Lung (tissue), 12 donors: ENCODE results near the gene MAST2. TPM values are rescaled to one million over a fixed set of nuclear protein-coding genes. Genes with fewer than 3 reads are reported as not detected.

ENCODE experiments used
- ATAC-seq: fragments of 200-7000 bp; cut with Tn5 transposase; one replicate; pipeline ENCODE4 v1.9.1; 2020; ENCODE audit warnings: moderate number of reproducible peaks; ENCODE audit not compliant: insufficient read depth, low FRiP score
- DNase-seq, 3 donors: peaks; one replicate each; pipeline ENCODE4 v3.0.0-alpha.2; 2013 to 2017
- H3K27ac ChIP-seq, 2 donors: one replicate each; pipeline ENCODE4 v1.5.1; 2013; ENCODE audit warnings: mild to moderate bottlenecking in 2 of 2, moderate library complexity in 2 of 2, control low read depth in 1 of 2, inconsistent platforms in 1 of 2, low read depth in 1 of 2, low read length in 1 of 2
- H3K27me3 ChIP-seq, 3 donors: one replicate each; pipeline ENCODE4 v1.5.1; 2013; ENCODE audit warnings: low read length in 2 of 3; ENCODE audit not compliant: control insufficient read depth in 3 of 3, insufficient read depth in 3 of 3
- H3K36me3 ChIP-seq, 4 donors: one replicate each; pipeline ENCODE4 v1.5.1; 2013; ENCODE audit warnings: low read length in 4 of 4, mild to moderate bottlenecking in 1 of 4, moderate library complexity in 1 of 4; ENCODE audit not compliant: control insufficient read depth in 4 of 4, insufficient read depth in 4 of 4
- H3K4me1 ChIP-seq, 5 donors: one replicate each; pipeline ENCODE4 v1.5.1; 2013; ENCODE audit warnings: low read length in 5 of 5, mild to moderate bottlenecking in 2 of 5, moderate library complexity in 1 of 5; ENCODE audit not compliant: control insufficient read depth in 5 of 5, insufficient read depth in 5 of 5
- H3K4me3 ChIP-seq: one replicate; pipeline ENCODE4 v1.5.1; 2013; ENCODE audit warnings: mild to moderate bottlenecking, control low read depth, moderate library complexity
- H3K9ac ChIP-seq, 2 donors: one replicate each; pipeline ENCODE4 v1.5.1; 2013; ENCODE audit warnings: low read length in 2 of 2, control low read depth in 1 of 2; ENCODE audit not compliant: insufficient read depth in 1 of 2
- H3K9me3 ChIP-seq, 4 donors: one replicate each; pipeline ENCODE4 v1.5.1; 2013; ENCODE audit warnings: low read length in 3 of 4, mild to moderate bottlenecking in 1 of 4, moderate library complexity in 1 of 4; ENCODE audit not compliant: control insufficient read depth in 4 of 4, insufficient read depth in 3 of 4
- WGBS, 2 donors: extraction: QIAGEN DNeasy Blood & Tissue Kit; methylation state at CpG; one replicate each; pipeline ENCODE4 v1.1.7; 2013; 5-methylcytosine and 5-hydroxymethylcytosine counted together
- polyA plus RNA-seq, 2 donors: library from polyadenylated mRNA; stranded (reverse); fragments of 200-250 nt; gene quantifications; one replicate each; pipeline ENCODE4 v1.2.1, GENCODE V29; 2013
- total RNA-seq, 2 donors: library from RNA; depleted of rRNA in 1 of 2; stranded (reverse); fragments of >200 nt in 1 of 2; gene quantifications; one replicate each; pipeline ENCODE4 v1.2.1, GENCODE V29; 2014 to 2021
- TF ChIP-seq, protein P1 (sequence below): IDR thresholded peaks from 2 replicates; pipeline ENCODE4 v1.5.1; 2012; ENCODE audit warnings: mild to moderate bottlenecking; ENCODE audit errors: control extremely low read depth, extremely low read depth
- donor health status: control.
- donor health status: control.
- donor health status: Bipolar disorder and iron deficiency.
- donor health status: healthy.
- donor health status: DM: yes; HTN: yes; CAD: no.

Gene MAST2
- total and polyA plus RNA-seq, 4 donors = 10.5 to 28.6 (median 19.1) TPM

DNA sequence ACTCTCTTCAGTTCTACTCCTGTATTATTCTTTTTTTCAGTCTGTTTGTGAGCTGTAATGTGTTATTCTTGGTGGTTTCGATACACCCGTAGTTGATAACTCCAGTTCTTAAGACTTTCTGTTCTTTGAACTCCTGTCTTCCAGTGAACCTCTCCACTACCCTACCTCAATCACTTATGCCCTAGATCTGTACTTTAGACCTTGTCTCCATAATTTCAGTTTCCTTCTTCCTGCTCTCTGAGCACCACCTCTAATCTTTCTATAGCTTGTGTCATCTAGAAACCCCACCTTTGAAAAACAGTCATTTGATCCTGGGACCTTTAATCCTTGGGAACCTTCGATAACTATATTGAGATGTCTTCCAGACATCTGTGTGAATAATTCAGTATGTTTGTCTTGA lies 169.7 kb downstream of the MAST2 start:
- 96 to 97% methylated on average over 3 of the region's 3 CpGs for WGBS, 2 donors
- no peak for ATAC-seq

DNA sequence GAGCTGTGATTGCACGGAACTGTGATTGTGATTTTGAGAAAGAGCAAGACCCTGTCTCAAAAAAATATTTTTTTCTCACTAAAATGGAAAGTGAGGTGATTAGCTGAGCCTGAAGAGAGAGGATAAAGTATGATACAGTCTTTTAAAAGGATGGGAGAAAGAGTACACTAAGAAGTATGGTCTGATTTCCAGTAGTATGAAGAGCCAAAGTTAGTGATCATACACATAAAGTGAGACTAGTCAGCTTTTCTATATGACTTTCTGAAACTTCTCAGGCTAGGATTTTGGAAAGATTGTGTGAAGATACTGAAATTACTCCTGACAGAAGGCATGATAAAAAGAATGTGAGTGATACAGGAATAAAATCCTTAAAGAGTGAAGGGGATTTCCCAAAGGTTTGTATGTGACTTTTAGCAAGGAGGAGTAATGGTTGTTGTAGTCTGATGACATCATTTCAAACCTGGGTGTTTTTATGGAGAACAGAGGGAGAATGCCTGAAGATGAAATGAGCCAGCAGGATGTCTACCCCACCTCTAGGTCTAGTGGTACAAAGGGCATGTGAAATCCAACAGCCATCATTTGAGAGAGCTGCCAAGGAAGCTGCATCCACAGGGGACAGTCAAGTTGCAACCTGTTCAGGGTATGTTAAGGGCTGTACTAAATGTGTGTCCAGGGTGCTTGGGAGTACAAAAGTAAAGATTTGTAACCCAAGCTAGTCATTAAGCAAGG lies 171.3 kb downstream of the MAST2 start:
- H3K27me3 ChIP-seq = no peaks in the 10 kb centered on the region
- WGBS, 2 donors = 98 to 100% methylated on average over 1 of the region's 1 CpG
- no peak overlapping the region for H3K9ac ChIP-seq
- no peaks in the 10 kb centered on the region for H3K9me3 ChIP-seq
- H3K27ac ChIP-seq = no peak overlapping the region
- peaks cover 0 to 12% (median 2%) of the 10 kb centered on the region in 4 donors for H3K36me3 ChIP-seq
- TF ChIP-seq, protein P1, sequence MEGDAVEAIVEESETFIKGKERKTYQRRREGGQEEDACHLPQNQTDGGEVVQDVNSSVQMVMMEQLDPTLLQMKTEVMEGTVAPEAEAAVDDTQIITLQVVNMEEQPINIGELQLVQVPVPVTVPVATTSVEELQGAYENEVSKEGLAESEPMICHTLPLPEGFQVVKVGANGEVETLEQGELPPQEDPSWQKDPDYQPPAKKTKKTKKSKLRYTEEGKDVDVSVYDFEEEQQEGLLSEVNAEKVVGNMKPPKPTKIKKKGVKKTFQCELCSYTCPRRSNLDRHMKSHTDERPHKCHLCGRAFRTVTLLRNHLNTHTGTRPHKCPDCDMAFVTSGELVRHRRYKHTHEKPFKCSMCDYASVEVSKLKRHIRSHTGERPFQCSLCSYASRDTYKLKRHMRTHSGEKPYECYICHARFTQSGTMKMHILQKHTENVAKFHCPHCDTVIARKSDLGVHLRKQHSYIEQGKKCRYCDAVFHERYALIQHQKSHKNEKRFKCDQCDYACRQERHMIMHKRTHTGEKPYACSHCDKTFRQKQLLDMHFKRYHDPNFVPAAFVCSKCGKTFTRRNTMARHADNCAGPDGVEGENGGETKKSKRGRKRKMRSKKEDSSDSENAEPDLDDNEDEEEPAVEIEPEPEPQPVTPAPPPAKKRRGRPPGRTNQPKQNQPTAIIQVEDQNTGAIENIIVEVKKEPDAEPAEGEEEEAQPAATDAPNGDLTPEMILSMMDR = no peak
- no peak overlapping the region for H3K4me3 ChIP-seq
- DNase-seq (no peak), ATAC-seq (no peak)
- H3K4me1 ChIP-seq = no peaks in the 10 kb centered on the region

More for the DNA sequence above, 169.7 kb downstream of the MAST2 start:
- peaks cover 0 to 12% (median 3%) of the 10 kb centered on the region in 4 donors for H3K36me3 ChIP-seq
- no peaks in the 10 kb centered on the region for H3K4me1 ChIP-seq
- no peaks in the 10 kb centered on the region for H3K27me3 ChIP-seq
- no peaks in the 10 kb centered on the region for H3K9me3 ChIP-seq
- TF ChIP-seq, protein P1 = no peak
- DNase-seq = no peak
- H3K27ac ChIP-seq = no peak overlapping the region
- H3K4me3 ChIP-seq = no peak overlapping the region
- H3K9ac ChIP-seq = no peak overlapping the region

DNA sequence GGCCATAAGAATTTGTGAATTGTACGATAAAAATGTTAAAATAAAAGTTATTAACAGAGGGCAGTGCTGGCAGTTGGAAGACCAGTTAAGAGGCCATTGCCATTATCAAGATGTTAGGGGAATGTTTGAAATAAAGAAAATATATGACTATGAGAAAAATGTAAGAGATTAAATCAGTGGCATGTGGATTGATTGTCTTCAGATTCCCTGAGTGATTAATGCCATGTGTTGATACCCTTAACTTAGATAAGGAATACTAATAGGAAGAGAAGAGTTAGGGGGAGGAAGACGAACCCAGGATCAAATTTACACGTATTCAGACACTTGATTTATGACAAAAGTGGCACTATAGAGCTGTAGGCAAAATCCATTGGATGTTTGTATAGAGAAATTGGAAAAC lies 173.2 kb downstream of the MAST2 start:
- Histone ChIP-seq H3K27ac (no peak overlapping the region), H3K27me3 (no peaks in the 10 kb centered on the region), H3K9me3 (peaks cover 0 to 1% (median 0%) of the 10 kb centered on the region in 4 donors), H3K9ac (no peak overlapping the region), H3K4me1 (no peaks in the 10 kb centered on the region), H3K4me3 (no peak overlapping the region), H3K36me3 (peaks cover 0 to 17% (median 2%) of the 10 kb centered on the region in 4 donors)
- DNase-seq (no peak), ATAC-seq (no peak)
- TF ChIP-seq, protein P1 = no peak
- 88 to 93% methylated on average over 3 of the region's 3 CpGs for WGBS, 2 donors
